ENCODE measurements around the gene CALR.

- TF ChIP-seq, protein P1, sequence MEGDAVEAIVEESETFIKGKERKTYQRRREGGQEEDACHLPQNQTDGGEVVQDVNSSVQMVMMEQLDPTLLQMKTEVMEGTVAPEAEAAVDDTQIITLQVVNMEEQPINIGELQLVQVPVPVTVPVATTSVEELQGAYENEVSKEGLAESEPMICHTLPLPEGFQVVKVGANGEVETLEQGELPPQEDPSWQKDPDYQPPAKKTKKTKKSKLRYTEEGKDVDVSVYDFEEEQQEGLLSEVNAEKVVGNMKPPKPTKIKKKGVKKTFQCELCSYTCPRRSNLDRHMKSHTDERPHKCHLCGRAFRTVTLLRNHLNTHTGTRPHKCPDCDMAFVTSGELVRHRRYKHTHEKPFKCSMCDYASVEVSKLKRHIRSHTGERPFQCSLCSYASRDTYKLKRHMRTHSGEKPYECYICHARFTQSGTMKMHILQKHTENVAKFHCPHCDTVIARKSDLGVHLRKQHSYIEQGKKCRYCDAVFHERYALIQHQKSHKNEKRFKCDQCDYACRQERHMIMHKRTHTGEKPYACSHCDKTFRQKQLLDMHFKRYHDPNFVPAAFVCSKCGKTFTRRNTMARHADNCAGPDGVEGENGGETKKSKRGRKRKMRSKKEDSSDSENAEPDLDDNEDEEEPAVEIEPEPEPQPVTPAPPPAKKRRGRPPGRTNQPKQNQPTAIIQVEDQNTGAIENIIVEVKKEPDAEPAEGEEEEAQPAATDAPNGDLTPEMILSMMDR (IDR thresholded peaks at IDR 0.05), result no peak
- TF ChIP-seq POLR2A (IDR thresholded peaks at IDR 0.05), result peak; percentile 56 to 81 (median 76)
These were observed 4.9 kb upstream of the CALR start, which contains the start of gene FARSA for GRCh38 chr19:12933287-12934072.
